ENCODE measurements around the gene TACO1.

Gene TACO1

DNA sequence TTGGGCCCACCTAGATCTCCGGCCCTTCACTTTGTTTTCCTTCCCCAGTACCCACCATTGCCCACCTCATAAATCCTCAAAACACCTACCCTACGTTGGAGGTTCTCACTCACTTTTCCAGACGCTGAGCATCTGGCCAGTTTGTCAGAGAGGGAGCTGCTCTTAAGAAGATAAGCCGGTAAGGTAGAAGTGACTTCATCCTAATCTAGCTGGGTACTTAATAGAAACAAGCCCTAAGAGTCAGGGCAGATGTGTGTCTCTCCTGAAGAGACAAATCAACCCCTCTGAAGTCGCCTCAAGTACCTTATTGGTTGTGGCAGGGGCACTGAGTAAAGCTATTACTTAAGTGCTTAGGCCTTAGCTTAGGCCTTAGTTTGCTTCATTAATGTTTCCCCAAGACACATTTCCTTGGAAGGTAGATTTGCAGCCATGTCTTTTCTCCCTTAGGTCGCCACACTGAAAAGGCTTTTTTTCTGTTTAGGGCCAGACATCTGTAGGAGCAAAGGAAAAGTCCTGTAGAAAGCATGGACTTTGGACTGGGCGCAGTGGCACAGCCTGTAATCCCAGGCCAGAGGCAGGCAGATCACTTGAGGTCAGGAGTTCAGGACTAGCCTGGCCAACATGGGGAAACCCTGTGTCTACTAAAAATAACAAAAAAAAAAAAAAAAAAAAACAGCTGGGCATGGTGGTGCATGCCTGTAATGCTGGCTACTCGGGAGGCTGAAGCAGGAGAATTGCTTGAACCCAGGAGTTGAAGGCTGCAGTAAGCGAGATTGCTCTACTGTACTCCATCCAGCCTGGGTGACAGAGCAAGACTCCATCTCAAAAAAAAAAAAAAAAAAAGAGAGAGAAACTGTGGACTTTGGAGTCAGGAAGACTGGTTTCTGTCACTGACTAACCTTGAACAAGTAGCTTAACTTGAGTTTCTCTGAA lies 1.0 kb downstream of the TACO1 start:
- no peak for DNase-seq

DNA sequence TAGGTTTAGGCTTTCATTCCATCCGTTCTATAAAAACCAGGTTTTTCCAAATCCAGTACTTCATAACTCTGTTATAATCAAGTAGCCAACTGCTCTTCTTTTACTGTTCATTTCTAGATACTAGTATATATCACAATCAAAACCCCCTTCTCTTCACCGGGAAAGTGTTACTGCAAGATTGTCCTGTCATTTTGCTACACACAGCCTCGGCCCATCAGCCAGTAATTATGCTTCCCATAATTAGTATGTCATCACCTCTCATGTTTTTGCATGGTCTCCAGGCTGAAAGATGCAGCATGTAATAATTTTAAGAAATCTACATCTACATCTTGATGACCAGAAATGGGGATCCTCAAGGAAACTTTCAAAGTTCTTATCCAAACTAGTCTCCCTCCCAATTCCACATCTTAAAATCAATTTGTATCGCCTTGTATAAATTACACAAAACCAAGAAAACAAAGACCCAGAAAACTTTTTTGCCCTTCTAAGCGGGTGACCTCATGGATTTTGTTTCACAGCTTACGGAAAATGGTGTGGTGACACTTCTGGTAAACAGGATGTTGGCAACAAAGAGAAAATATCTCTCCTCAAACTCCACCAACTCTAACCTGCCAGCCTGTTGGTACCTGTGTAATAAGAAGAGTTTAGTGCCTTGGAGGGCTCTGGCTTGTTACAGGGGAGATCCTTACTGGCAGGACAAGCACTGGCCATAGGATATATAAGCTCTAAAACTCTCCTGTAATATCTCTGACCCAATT lies 9.3 kb downstream of the TACO1 start:
- no peak for DNase-seq

GRCh38 chr17:63610854-63611253 lies 10.2 kb downstream of the TACO1 start:
- no peak for DNase-seq

DNA sequence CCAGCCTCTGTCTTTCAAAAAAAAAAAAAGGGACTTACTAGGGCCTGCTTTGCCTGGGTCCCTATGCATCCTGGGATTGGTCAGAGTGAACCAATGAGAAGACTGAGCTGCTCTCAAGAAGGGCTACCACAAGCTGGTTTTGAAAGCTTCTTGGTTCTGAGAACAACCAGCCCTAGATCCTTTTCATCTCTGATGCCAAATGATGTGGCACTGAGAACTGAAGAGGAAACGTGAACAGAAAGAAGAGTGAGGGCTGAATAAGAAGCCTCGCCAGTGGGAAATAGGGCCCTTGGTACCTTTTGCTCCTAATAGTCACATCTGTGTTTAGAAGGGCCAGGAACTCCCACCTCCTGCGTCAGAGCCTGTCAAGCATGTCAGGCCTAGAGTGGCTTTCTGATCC lies 10.7 kb downstream of the TACO1 start:
- no peak for DNase-seq

- no peak for DNase-seq
Observed at GRCh38 chr17:63613663-63614062, 13.0 kb downstream of the TACO1 start.

GRCh38 chr17:63621229-63621683 lies 20.6 kb downstream of the TACO1 start:
- no peak for DNase-seq

- peak; percentile 100 for DNase-seq
Observed at GRCh38 chr17:63621684-63622573, 21.2 kb downstream of the TACO1 start, which contains the start of gene MAP3K3. TSS of gene MAP3K3 (plus strand) at chr17:63622417. CDS start at chr17:63622760, 343 bp downstream.

DNA sequence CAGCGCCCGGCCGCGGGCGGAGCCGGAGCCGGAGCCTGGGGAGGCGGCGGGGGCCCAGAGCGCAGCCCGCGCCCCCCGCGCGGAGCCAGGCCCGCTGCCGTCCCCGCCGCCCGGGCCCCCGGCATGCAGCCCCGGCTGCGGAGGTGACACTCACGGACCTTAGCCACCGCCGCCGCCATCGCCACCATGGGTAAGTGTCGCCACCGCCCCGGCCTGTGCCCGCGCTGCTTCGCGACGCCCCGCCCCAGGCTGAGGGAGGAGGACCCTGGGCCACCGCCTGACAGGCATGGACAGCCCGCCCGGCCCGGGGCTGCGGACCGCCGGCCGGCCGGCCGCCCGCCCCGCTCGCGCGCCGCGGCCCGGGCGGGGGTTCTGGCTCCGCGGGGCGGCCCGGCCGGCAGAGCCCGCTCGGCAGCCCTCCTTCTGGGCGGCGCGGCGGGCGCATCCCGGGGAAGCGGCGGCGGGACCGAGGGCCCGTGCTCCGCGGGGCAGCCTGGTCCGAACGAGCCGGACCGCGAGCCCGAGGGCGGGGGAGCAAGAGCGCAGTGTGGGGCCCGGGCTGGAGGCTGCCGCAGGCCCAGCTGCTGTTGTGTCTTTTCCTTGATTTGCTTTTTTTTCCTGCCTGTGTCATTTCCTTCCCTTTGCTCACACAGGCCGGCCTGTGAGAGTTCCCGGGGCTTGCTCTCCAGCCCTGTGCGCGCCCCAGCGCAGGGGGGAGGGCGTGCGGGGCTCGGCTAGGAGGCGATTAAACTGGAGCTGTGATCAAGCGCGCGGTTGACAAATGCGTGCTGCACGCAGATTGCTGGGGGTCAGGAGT lies 22.1 kb downstream of the TACO1 start:
- DNase-seq = no peak

- no peak for DNase-seq
Observed at GRCh38 chr17:63623786-63624530, 23.3 kb downstream of the TACO1 start.

GRCh38 chr17:63624531-63624880 lies 23.8 kb downstream of the TACO1 start:
- no peak for DNase-seq

DNA sequence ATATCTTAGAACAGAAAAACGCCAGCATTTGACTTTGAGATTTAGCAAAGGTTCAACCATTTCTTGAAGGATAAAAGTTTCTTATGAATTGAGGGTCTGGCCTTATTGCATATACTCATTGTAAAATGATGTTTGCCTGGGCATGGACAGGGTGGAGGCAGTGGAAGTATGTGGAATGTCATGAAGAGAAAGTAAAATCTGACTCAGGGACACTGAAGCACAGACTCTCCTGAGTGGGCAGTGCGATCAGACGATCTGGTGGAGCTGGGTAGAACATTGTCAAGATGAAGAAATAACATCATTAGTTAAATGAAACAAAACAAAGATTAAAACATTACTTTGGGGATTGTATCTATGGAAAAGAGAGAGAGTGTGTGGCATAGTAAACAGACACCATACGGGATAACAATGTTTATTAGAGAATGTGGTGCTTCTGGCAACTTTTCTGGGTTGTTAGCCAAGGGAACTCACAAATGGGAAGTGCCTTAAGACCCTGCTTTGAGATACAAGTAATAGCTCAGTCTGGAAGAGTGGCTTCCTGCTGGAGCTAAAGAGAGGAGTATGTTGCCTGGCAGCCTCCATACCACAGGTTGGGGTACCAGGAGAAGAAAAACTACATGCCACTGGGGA lies 26.0 kb downstream of the TACO1 start:
- DNase-seq = no peak

GRCh38 chr17:63629627-63630026 lies 28.9 kb downstream of the TACO1 start:
- no peak for DNase-seq

- no peak for DNase-seq
Observed at GRCh38 chr17:63631062-63631461, 30.4 kb downstream of the TACO1 start.

DNA sequence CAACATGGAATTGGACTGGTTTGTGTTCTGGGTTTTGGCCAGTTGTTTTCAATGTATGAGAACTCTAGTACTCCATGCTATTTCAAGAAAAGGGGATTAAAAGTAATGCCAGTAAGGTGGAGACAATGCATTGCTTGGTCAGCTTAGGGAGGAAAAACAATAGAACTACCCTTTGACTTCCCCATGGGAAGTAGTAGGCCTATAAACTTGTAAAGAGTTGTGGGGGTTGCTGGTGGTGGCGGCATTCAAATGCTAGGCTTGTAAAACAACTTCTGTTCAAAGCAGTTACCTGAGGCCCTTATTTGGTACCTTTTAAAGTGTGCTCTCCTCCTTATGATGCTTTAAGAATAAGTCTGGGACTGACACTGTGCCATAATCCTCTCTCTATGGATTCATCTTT lies 30.9 kb downstream of the TACO1 start:
- DNase-seq = no peak

- DNase-seq = no peak
Observed at GRCh38 chr17:63633742-63634141, 33.0 kb downstream of the TACO1 start.

DNA sequence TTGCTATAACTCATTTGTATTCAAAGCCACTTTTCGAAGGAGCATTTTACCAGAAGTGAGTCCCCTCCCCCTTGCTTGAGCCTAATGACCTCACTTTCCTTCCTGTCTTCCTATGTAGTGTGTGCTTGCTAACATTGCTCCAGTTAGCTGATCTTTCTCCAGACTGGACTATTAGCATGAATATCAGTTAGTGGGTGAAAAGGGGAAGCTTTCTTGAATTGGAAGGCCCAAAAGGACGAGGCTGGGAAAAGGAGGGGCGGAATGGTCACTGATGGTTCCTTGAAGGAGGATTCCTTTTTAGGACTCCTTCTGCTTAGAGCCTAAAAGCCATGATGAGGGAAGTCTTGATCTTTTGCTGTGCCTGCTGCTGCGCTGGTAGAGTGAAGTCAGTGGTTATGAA lies 33.5 kb downstream of the TACO1 start:
- DNase-seq = no peak

GRCh38 chr17:63634816-63635215 lies 34.1 kb downstream of the TACO1 start:
- DNase-seq = no peak

DNA sequence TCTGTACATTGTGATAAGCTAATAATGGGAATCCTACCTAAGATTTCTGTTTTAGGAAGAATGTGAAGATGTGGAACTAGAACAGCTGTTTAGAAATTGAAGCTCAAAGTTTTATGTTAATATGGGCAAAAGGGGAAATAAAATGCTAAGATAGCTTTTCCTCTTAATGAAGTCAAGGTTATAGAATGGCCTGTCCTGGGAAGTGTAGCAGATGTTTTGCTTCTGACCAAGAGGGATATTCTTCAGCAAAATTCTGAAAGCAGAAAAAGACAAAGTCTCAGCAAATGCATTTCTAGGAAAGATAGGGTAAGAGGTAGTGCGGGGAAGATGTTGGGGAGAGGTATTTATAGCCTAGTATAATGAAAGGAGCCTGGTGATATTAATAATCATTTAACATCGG lies 34.6 kb downstream of the TACO1 start:
- no peak for DNase-seq

- DNase-seq = no peak
Observed at GRCh38 chr17:63635787-63636186, 35.1 kb downstream of the TACO1 start.

DNA sequence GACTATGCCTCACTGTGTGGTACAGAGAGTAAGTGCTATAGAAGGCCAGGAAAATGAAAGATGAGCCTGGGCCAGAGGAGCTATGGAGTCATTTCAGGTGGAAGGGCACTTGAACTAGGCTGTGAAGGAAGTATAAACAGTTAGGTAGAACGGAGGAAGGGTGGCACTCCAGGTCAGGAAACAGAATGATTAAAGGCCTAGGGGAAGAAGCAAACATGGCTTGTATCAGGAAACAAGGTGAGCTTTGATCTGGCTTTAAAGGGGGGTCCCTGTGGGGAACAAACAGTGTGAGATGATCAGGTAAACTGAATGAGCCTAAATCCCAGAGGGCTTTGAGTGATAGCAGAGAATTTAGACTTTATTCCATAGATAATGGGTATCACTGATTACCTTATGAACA lies 38.4 kb downstream of the TACO1 start:
- no peak for DNase-seq

- DNase-seq = no peak
Observed at GRCh38 chr17:63640038-63640437, 39.3 kb downstream of the TACO1 start.

All from NCI-H1436 treated with DMSO at 0.1 percent for 48 hours (cell line).